Measurements from ENCODE around the gene PDIK1L. TPM values are rescaled to one million over a fixed set of nuclear protein-coding genes. Genes with fewer than 3 reads are reported as not detected.

The PDIK1L gene
- total and polyA plus RNA-seq, 2 donors (not counting 3 experiments of a cell fraction or from before 2014, with no cell fraction given) = 1.6 to 5.6 TPM

DNA sequence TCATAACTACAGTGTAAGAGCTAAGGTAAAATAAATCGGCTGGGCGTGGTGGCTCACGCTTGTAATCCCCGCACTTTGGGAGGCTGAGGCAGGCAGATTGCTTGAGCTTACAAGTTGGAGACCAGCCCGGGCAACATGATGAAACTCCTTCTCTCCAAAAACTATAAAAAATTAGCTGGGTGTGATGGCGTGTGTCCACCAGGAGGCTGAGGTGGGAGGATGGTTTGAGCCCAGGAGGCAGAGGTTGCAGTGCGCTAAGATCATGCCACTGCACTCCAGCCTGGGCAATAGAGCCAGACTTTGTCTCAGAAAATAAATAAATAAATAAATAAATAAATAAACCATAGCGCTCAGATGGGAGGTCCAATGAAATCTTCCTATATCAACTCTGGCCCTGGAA is 30.5 kb downstream of the PDIK1L start:
- H3K27me3 ChIP-seq (ENCODE audit: control insufficient read depth in 2 of 2, insufficient read depth in 2 of 2, low read length in 2 of 2) = no peaks in the 10 kb centered on the region
- no peaks in the 10 kb centered on the region for H3K36me3 ChIP-seq (ENCODE audit: control insufficient read depth in 2 of 2, extremely low read depth in 1 of 2, insufficient read depth in 2 of 2, low read length in 2 of 2)
- TF ChIP-seq, protein P1, sequence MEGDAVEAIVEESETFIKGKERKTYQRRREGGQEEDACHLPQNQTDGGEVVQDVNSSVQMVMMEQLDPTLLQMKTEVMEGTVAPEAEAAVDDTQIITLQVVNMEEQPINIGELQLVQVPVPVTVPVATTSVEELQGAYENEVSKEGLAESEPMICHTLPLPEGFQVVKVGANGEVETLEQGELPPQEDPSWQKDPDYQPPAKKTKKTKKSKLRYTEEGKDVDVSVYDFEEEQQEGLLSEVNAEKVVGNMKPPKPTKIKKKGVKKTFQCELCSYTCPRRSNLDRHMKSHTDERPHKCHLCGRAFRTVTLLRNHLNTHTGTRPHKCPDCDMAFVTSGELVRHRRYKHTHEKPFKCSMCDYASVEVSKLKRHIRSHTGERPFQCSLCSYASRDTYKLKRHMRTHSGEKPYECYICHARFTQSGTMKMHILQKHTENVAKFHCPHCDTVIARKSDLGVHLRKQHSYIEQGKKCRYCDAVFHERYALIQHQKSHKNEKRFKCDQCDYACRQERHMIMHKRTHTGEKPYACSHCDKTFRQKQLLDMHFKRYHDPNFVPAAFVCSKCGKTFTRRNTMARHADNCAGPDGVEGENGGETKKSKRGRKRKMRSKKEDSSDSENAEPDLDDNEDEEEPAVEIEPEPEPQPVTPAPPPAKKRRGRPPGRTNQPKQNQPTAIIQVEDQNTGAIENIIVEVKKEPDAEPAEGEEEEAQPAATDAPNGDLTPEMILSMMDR (IDR thresholded peaks at IDR 0.05; ENCODE audit: extremely low read depth in 1 of 2, insufficient read depth in 1 of 2, low read depth in 1 of 2, low read length in 2 of 2) = no peak
- TF ChIP-seq FOS (IDR thresholded peaks at IDR 0.05; ENCODE audit: borderline replicate concordance, insufficient read depth, low read length) = no peak
- no peak for TF ChIP-seq GATA2 (IDR thresholded peaks at IDR 0.05; ENCODE audit: insufficient read depth, insufficient read length, low read depth, low read length)
- no peak for TF ChIP-seq POLR2A (IDR thresholded peaks at IDR 0.05; ENCODE audit: low read depth, low read length)
- no peak for TF ChIP-seq MYC (IDR thresholded peaks at IDR 0.05; ENCODE audit: low read depth, low read length)
- TF ChIP-seq, protein P2, sequence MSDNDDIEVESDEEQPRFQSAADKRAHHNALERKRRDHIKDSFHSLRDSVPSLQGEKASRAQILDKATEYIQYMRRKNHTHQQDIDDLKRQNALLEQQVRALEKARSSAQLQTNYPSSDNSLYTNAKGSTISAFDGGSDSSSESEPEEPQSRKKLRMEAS (IDR thresholded peaks at IDR 0.05; ENCODE audit: insufficient read depth, insufficient read length) = no peak
- TF ChIP-seq EZH2 (IDR thresholded peaks at IDR 0.05; ENCODE audit: borderline replicate concordance, low read depth, low read length, severe bottlenecking) = no peak
- no peak for TF ChIP-seq POLR2AphosphoS5 (IDR thresholded peaks at IDR 0.05; ENCODE audit: insufficient read depth, low read depth, low read length)
- TF ChIP-seq JUN (IDR thresholded peaks at IDR 0.05; ENCODE audit: borderline replicate concordance, insufficient read depth, insufficient read length, low read depth) = no peak
- no peak overlapping the region for H3K27ac ChIP-seq (ENCODE audit: insufficient read depth, low read depth, low read length)
- H3K4me2 ChIP-seq (ENCODE audit: insufficient read depth, low read length) = no peak overlapping the region
- no peaks in the 10 kb centered on the region for H3K9me3 ChIP-seq (replicated peaks; ENCODE audit: control insufficient read depth, insufficient read depth, low read length)
- dilution Hi-C loops (cut with MboI; ENCODE audit: extremely low pct_ligation_motif_present, low sequenced_read_pairs) (no loop called here), intact Hi-C loops (cut with micrococcal nuclease) (no loop called here)
- POLR2A ChIA-PET = interaction anchor here (0.9 kb wide), 1 partner anchor 92 kb away, joined by 3 read pairs; the partner anchor contains the start of gene CEP85
- FAIRE-seq (no peak), DNase-seq (ENCODE audit: low read depth, low spot score) (no peak)
- no peaks in the 10 kb centered on the region for H4K20me1 ChIP-seq (replicated peaks; ENCODE audit: control insufficient read depth, extremely low read depth, insufficient read depth, low read length)
- no peak overlapping the region for H3K9ac ChIP-seq (replicated peaks; ENCODE audit: extremely low read depth, insufficient read depth, low read length)
- H3K9me1 ChIP-seq (replicated peaks; ENCODE audit: control insufficient read depth, extremely low read depth, insufficient read depth, low read length) = no peaks in the 10 kb centered on the region
- H3K79me2 ChIP-seq (ENCODE audit: control insufficient read depth, insufficient read depth, low read length) = no peaks in the 10 kb centered on the region
- H3K4me3 ChIP-seq (replicated peaks in 1 of 3; ENCODE audit: insufficient read depth in 1 of 3, low read depth in 1 of 3, low read length in 3 of 3) = no peak overlapping the region
- H3K4me1 ChIP-seq (ENCODE audit: control insufficient read depth, extremely low read depth, insufficient read depth, low read length) = no peaks in the 10 kb centered on the region
- CTCF ChIA-PET = interaction anchor here (0.9 to 6.7 kb wide), 10 partner anchors 9 to 107 kb away, joined by 3 to 192 read pairs (median 8); partner anchors contain the start of gene ZNF593
- H2AFZ ChIP-seq (ENCODE audit: low read depth, low read length) = no peak overlapping the region
- BruUV-seq (replicated peaks) = no TSS peak
